ENCODE results near the gene CFB. TPM values are rescaled to one million over a fixed set of nuclear protein-coding genes. Genes with fewer than 3 reads are reported as not detected.

CFB gene
- total and polyA plus RNA-seq, 2 of the 4 experiments (the other 2 are of a cell fraction), result 1.8 to 6.1 TPM

- Histone ChIP-seq H3K4ac (ENCODE audit: low read depth, low read length) (no peak overlapping the region), H3K4me3 (ENCODE audit: insufficient read depth, low read depth, low read length) (no peak overlapping the region), H3K27me3 (ENCODE audit: control insufficient read depth, insufficient read depth, low read length) (no peaks in the 10 kb centered on the region), H2BK20ac (ENCODE audit: low read depth, low read length) (no peak overlapping the region), H3K9me1 (ENCODE audit: insufficient read depth, low read length) (peaks cover 5% of the 10 kb centered on the region; the same call in 1 of the 2 replicates), H3K36me3 (ENCODE audit: control insufficient read depth, insufficient read depth, low read length) (peaks cover 12% of the 10 kb centered on the region; the same call in 1 of the 2 replicates), H2BK15ac (ENCODE audit: low read depth, low read length) (no peak overlapping the region), H2BK5ac (ENCODE audit: low read depth, low read length, poor library complexity, severe bottlenecking) (no peak overlapping the region), H2AFZ (replicated peaks; ENCODE audit: low read length, poor library complexity) (no peak overlapping the region), H4K20me1 (ENCODE audit: insufficient read depth, low read length) (peaks cover 7% of the 10 kb centered on the region), H4K5ac (ENCODE audit: low read depth, low read length) (no peak overlapping the region), H3K9me3 (ENCODE audit: control insufficient read depth, insufficient read depth, low read length) (no peaks in the 10 kb centered on the region), H2BK120ac (ENCODE audit: low read depth, low read length) (no peak overlapping the region), H4K91ac (ENCODE audit: insufficient read depth, low read depth, low read length) (no peak overlapping the region), H3K56ac (ENCODE audit: extremely low read depth, insufficient read depth, low read length) (no peak overlapping the region), H3K14ac (replicated peaks; ENCODE audit: low read depth, low read length) (no peak overlapping the region), H2AK9ac (replicated peaks; ENCODE audit: low read depth, low read length, poor library complexity) (no peak overlapping the region), H4K8ac (ENCODE audit: low read depth in 2 of 2, low read length in 2 of 2) (no peak overlapping the region), H3K23ac (ENCODE audit: low read depth, low read length) (no peak overlapping the region; the same call in 1 of the 2 replicates), H2AK5ac (ENCODE audit: low read depth, low read length) (no peak overlapping the region), H3K18ac (ENCODE audit: low read depth, low read length) (no peak overlapping the region), H3K4me2 (ENCODE audit: low read depth, low read length) (no peak overlapping the region), H3K27ac (ENCODE audit: insufficient read depth, low read length) (no peak overlapping the region), H3K79me1 (ENCODE audit: low read depth in 1 of 2, low read length in 2 of 2) (peaks cover 22 to 54% of the 10 kb centered on the region in 2 experiments), H3K4me1 (ENCODE audit: control insufficient read depth, insufficient read depth, low read length) (peaks cover 12% of the 10 kb centered on the region), H3K9ac (ENCODE audit: low read depth, low read length) (no peak overlapping the region; the same call in 1 of the 2 replicates)
- no peak for ATAC-seq (ENCODE audit: low read depth)
- CTCF ChIA-PET, result no interaction called here
- intact Hi-C loops (cut with micrococcal nuclease) (no loop called here), in situ Hi-C loops (cut with MboI; ENCODE audit: low sequenced_read_pairs) (no loop called here), dilution Hi-C loops (cut with HindIII; ENCODE audit: low sequenced_read_pairs, unreplicated experiment) (no loop called here)
- no peak for DNase-seq
- WGBS, 2 experiments (ENCODE audit: extremely low coverage in 2 of 2, insufficient read length in 1 of 2), result 64% methylated on average over 4 of the region's 5 CpGs; no CpG with 5 or more reads in 1 of the 2 experiments
- TF ChIP-seq ELK1 (IDR thresholded peaks at IDR 0.05; ENCODE audit: borderline replicate concordance, low read depth, low read length) (no peak), CEBPB (IDR thresholded peaks at IDR 0.05; ENCODE audit: low read depth, low read length) (no peak), SMC3 (IDR thresholded peaks at IDR 0.05; ENCODE audit: low read depth, low read length) (no peak), MAZ (IDR thresholded peaks at IDR 0.05; ENCODE audit: borderline replicate concordance, low read depth, low read length) (no peak), MAFK (IDR thresholded peaks at IDR 0.05; ENCODE audit: low read depth, low read length) (no peak), FOS (IDR thresholded peaks at IDR 0.05; ENCODE audit: low read depth, low read length) (no peak), POLR2A (IDR thresholded peaks at IDR 0.05; ENCODE audit: low read depth, low read length) (no peak), USF2 (IDR thresholded peaks at IDR 0.05; ENCODE audit: low read depth, low read length) (no peak), RAD21 (IDR thresholded peaks at IDR 0.05; ENCODE audit: low read length) (no peak), RFX5 (IDR thresholded peaks at IDR 0.05; ENCODE audit: low read depth, low read length) (no peak), BHLHE40 (IDR thresholded peaks at IDR 0.05; ENCODE audit: low read depth, low read length) (no peak)
- TF ChIP-seq, protein P1, sequence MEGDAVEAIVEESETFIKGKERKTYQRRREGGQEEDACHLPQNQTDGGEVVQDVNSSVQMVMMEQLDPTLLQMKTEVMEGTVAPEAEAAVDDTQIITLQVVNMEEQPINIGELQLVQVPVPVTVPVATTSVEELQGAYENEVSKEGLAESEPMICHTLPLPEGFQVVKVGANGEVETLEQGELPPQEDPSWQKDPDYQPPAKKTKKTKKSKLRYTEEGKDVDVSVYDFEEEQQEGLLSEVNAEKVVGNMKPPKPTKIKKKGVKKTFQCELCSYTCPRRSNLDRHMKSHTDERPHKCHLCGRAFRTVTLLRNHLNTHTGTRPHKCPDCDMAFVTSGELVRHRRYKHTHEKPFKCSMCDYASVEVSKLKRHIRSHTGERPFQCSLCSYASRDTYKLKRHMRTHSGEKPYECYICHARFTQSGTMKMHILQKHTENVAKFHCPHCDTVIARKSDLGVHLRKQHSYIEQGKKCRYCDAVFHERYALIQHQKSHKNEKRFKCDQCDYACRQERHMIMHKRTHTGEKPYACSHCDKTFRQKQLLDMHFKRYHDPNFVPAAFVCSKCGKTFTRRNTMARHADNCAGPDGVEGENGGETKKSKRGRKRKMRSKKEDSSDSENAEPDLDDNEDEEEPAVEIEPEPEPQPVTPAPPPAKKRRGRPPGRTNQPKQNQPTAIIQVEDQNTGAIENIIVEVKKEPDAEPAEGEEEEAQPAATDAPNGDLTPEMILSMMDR (conservative IDR thresholded peaks at IDR 0.05; ENCODE audit: low read depth, low read length), result no peak
- POLR2A ChIA-PET (ENCODE audit: unreplicated experiment), result interaction anchor here (1.0 kb wide), 1 partner anchor 47 kb away, joined by 3 read pairs; the partner anchor contains the start of gene CFB
- BruUV-seq (replicated peaks), result no TSS peak
Measured at GRCh38 chr6:31899215-31899614, 46.7 kb upstream of the CFB start.

Data from IMR-90 (cell line).